ENCODE results near the gene FMN1. TPM values are rescaled to one million over a fixed set of nuclear protein-coding genes. Genes with fewer than 3 reads are reported as not detected.

Gene FMN1
- polyA plus RNA-seq, 1 donor from 2014 or later, result 0.40 TPM

DNA sequence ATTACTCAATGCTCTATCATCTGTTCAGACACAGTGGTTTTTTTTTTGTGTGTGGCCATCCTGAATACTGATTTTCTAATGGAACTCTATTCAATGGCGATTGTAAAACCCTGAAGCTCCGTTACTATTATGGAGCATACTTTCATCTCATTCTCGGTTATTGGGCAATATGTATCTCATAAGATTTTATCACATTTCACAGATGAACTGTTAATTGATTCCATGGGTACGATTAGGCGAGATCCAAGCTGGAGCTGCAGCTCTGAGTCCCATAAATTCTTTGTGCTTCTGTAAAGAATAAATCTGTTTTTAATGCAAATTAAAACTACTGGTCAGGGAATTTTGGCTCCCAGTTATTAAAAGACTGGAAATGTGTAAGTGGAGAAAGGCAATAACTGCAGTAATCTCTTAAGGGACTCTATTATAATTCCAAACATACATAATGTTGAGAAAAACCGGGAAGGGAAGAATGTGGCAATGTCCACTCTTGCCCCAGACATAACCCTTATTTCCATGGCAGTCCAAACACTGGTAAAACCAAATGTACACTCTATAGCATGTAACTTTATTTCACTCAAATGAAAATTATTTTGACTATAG is 394.5 kb downstream of the FMN1 start:
- no peaks in the 10 kb centered on the region for H3F3A ChIP-seq (ENCODE audit: insufficient read depth, low read length, poor library complexity, severe bottlenecking)
- H3K4me3 ChIP-seq (ENCODE audit: low read length), result no peak overlapping the region
- no peak overlapping the region for H3K9ac ChIP-seq (ENCODE audit: low read length)
- H3K36me3 ChIP-seq (ENCODE audit: insufficient read depth, low read length), result no peaks in the 10 kb centered on the region
- no peaks in the 10 kb centered on the region for H3K9me2 ChIP-seq (ENCODE audit: insufficient read depth, low read length)
- no peaks in the 10 kb centered on the region for H3K79me2 ChIP-seq (replicated peaks; ENCODE audit: insufficient read depth, low read length)
- no peaks in the 10 kb centered on the region for H4K20me1 ChIP-seq (ENCODE audit: insufficient read depth)
- H3K9me3 ChIP-seq (ENCODE audit: low read length), result no peaks in the 10 kb centered on the region
- no peak overlapping the region for H3K27ac ChIP-seq (ENCODE audit: low read length)
- H3K27me3 ChIP-seq (ENCODE audit: insufficient read depth, low read depth, low read length), result no peaks in the 10 kb centered on the region
- TF ChIP-seq CTCF (IDR thresholded peaks at IDR 0.05; ENCODE audit: poor library complexity, severe bottlenecking), result no peak
- no peak for TF ChIP-seq MXI1 (conservative IDR thresholded peaks at IDR 0.05; ENCODE audit: poor library complexity, severe bottlenecking)
- TF ChIP-seq EP300 (conservative IDR thresholded peaks at IDR 0.05; ENCODE audit: poor library complexity, severe bottlenecking), result no peak
- no peak for TF ChIP-seq REST (IDR thresholded peaks at IDR 0.05; ENCODE audit: borderline replicate concordance)
- no peak for TF ChIP-seq TAF1 (IDR thresholded peaks at IDR 0.05; ENCODE audit: low read depth)
- no peak for TF ChIP-seq RAD21 (conservative IDR thresholded peaks at IDR 0.05)
- no peak for TF ChIP-seq SMC3 (conservative IDR thresholded peaks at IDR 0.05; ENCODE audit: poor library complexity)
- no peak for TF ChIP-seq POLR2AphosphoS5 (IDR thresholded peaks at IDR 0.05)
- no peak for TF ChIP-seq EZH2 (IDR thresholded peaks at IDR 0.05; ENCODE audit: borderline replicate concordance, insufficient read depth, low read length, poor library complexity, severe bottlenecking)
- H3K4me2 ChIP-seq (ENCODE audit: low read length), result no peak overlapping the region
- no peak overlapping the region for H2AFZ ChIP-seq (ENCODE audit: low read depth, low read length)

GRCh38 chr15:32796856-32797255 is 397.7 kb downstream of the FMN1 start:
- TF ChIP-seq CTCF (IDR thresholded peaks at IDR 0.05; ENCODE audit: poor library complexity, severe bottlenecking) (no peak), REST (IDR thresholded peaks at IDR 0.05; ENCODE audit: borderline replicate concordance) (no peak), POLR2AphosphoS5 (IDR thresholded peaks at IDR 0.05) (no peak), EP300 (conservative IDR thresholded peaks at IDR 0.05; ENCODE audit: poor library complexity, severe bottlenecking) (no peak), MXI1 (conservative IDR thresholded peaks at IDR 0.05; ENCODE audit: poor library complexity, severe bottlenecking) (no peak), EZH2 (IDR thresholded peaks at IDR 0.05; ENCODE audit: borderline replicate concordance, insufficient read depth, low read length, poor library complexity, severe bottlenecking) (no peak), RAD21 (conservative IDR thresholded peaks at IDR 0.05) (no peak), TAF1 (IDR thresholded peaks at IDR 0.05; ENCODE audit: low read depth) (no peak), SMC3 (conservative IDR thresholded peaks at IDR 0.05; ENCODE audit: poor library complexity) (no peak)

More at GRCh38 chr15:32796856-32797255, 397.7 kb downstream of the FMN1 start:
- no peak overlapping the region for H2AFZ ChIP-seq (ENCODE audit: low read depth, low read length)
- no peaks in the 10 kb centered on the region for H3K36me3 ChIP-seq (ENCODE audit: insufficient read depth, low read length)
- H3K79me2 ChIP-seq (replicated peaks; ENCODE audit: insufficient read depth, low read length), result no peaks in the 10 kb centered on the region
- H3K9me3 ChIP-seq (ENCODE audit: low read length), result no peaks in the 10 kb centered on the region
- H3K4me2 ChIP-seq (ENCODE audit: low read length), result no peak overlapping the region
- H3K4me3 ChIP-seq (ENCODE audit: low read length), result no peak overlapping the region
- no peaks in the 10 kb centered on the region for H4K20me1 ChIP-seq (ENCODE audit: insufficient read depth)
- H3K27ac ChIP-seq (ENCODE audit: low read length), result no peak overlapping the region
- no peak overlapping the region for H3K9ac ChIP-seq (ENCODE audit: low read length)
- no peaks in the 10 kb centered on the region for H3F3A ChIP-seq (ENCODE audit: insufficient read depth, low read length, poor library complexity, severe bottlenecking)
- no peaks in the 10 kb centered on the region for H3K27me3 ChIP-seq (ENCODE audit: insufficient read depth, low read depth, low read length)
- H3K9me2 ChIP-seq (ENCODE audit: insufficient read depth, low read length), result no peaks in the 10 kb centered on the region
